ENCODE measurements around the gene MCRIP2. TPM values are rescaled to one million over a fixed set of nuclear protein-coding genes. Genes with fewer than 3 reads are reported as not detected.

Gene MCRIP2
- total RNA-seq, 1 experiment from 2014 or later: 22.4 TPM

- peaks cover 31% of the 10 kb centered on the region for H3K4me1 ChIP-seq (ENCODE audit: insufficient read depth, low read length, poor library complexity, severe bottlenecking)
- intact Hi-C loops (cut with micrococcal nuclease; ENCODE audit: unreplicated experiment): no loop called here
- no peak for TF ChIP-seq EZH2 (IDR thresholded peaks at IDR 0.05; ENCODE audit: borderline replicate concordance, low read depth, low read length, poor library complexity, severe bottlenecking)
- TF ChIP-seq CTCF (conservative IDR thresholded peaks at IDR 0.05; ENCODE audit: low read depth, low read length): no peak
- POLR2A ChIA-PET (ENCODE audit: low non-redundant PET): no interaction called here
- H3K27me3 ChIP-seq (replicated peaks; ENCODE audit: insufficient read depth, low read depth, low read length, poor library complexity): no peaks in the 10 kb centered on the region
- H3K9me3 ChIP-seq (ENCODE audit: low read depth, low read length, poor library complexity, severe bottlenecking): no peaks in the 10 kb centered on the region
- no peak for DNase-seq (ENCODE audit: low spot score)
- BruUV-seq (replicated peaks): no TSS peak
- CTCF ChIA-PET: no interaction called here
- H3K36me3 ChIP-seq (ENCODE audit: insufficient read depth, low read length, poor library complexity, severe bottlenecking): peaks cover 29% of the 10 kb centered on the region
- H3K4me3 ChIP-seq (ENCODE audit: low read depth, low read length, poor library complexity, severe bottlenecking): no peak overlapping the region
- H3K27ac ChIP-seq (ENCODE audit: low read depth, low read length, poor library complexity, severe bottlenecking): no peak overlapping the region
Measured at GRCh38 chr16:677316-678190, 35.9 kb downstream of the MCRIP2 start.

- no TSS peak for BruUV-seq (replicated peaks)
- H3K36me3 ChIP-seq (ENCODE audit: insufficient read depth, low read length, poor library complexity, severe bottlenecking): peaks cover 29% of the 10 kb centered on the region
- peak overlapping the region; percentile 85 for H3K27ac ChIP-seq (ENCODE audit: low read depth, low read length, poor library complexity, severe bottlenecking)
- peaks cover 36% of the 10 kb centered on the region for H3K4me1 ChIP-seq (ENCODE audit: insufficient read depth, low read length, poor library complexity, severe bottlenecking)
- intact Hi-C loops (cut with micrococcal nuclease; ENCODE audit: unreplicated experiment): no loop called here
- TF ChIP-seq CTCF (conservative IDR thresholded peaks at IDR 0.05; ENCODE audit: low read depth, low read length) (no peak), EZH2 (IDR thresholded peaks at IDR 0.05; ENCODE audit: borderline replicate concordance, low read depth, low read length, poor library complexity, severe bottlenecking) (no peak)
- DNase-seq (ENCODE audit: low spot score): no peak
- CTCF ChIA-PET: no interaction called here
- H3K27me3 ChIP-seq (replicated peaks; ENCODE audit: insufficient read depth, low read depth, low read length, poor library complexity): no peaks in the 10 kb centered on the region
- H3K4me3 ChIP-seq (ENCODE audit: low read depth, low read length, poor library complexity, severe bottlenecking): no peak overlapping the region
- no peaks in the 10 kb centered on the region for H3K9me3 ChIP-seq (ENCODE audit: low read depth, low read length, poor library complexity, severe bottlenecking)
- POLR2A ChIA-PET (ENCODE audit: low non-redundant PET): no interaction called here
Measured at GRCh38 chr16:678209-678857, 36.7 kb downstream of the MCRIP2 start.

- no TSS peak for BruUV-seq (replicated peaks)
- POLR2A ChIA-PET (ENCODE audit: low non-redundant PET): no interaction called here
- H3K9me3 ChIP-seq (ENCODE audit: low read depth, low read length, poor library complexity, severe bottlenecking): no peaks in the 10 kb centered on the region
- no peaks in the 10 kb centered on the region for H3K27me3 ChIP-seq (replicated peaks; ENCODE audit: insufficient read depth, low read depth, low read length, poor library complexity)
- TF ChIP-seq EZH2 (IDR thresholded peaks at IDR 0.05; ENCODE audit: borderline replicate concordance, low read depth, low read length, poor library complexity, severe bottlenecking) (no peak), CTCF (conservative IDR thresholded peaks at IDR 0.05; ENCODE audit: low read depth, low read length) (no peak)
- peak overlapping the region; percentile 85 for H3K27ac ChIP-seq (ENCODE audit: low read depth, low read length, poor library complexity, severe bottlenecking)
- H3K36me3 ChIP-seq (ENCODE audit: insufficient read depth, low read length, poor library complexity, severe bottlenecking): peaks cover 23% of the 10 kb centered on the region
- H3K4me3 ChIP-seq (ENCODE audit: low read depth, low read length, poor library complexity, severe bottlenecking): peak overlapping the region; percentile 94
- intact Hi-C loops (cut with micrococcal nuclease; ENCODE audit: unreplicated experiment): no loop called here
- DNase-seq (ENCODE audit: low spot score): peak; percentile 77
- peaks cover 41% of the 10 kb centered on the region for H3K4me1 ChIP-seq (ENCODE audit: insufficient read depth, low read length, poor library complexity, severe bottlenecking)
- CTCF ChIA-PET: no interaction called here
Measured at GRCh38 chr16:678858-679813, 37.5 kb downstream of the MCRIP2 start.

Measured in A673 (cell line).